Measurements from ENCODE around the gene UBE2Q2.
"Not testable (repeated sequence)": the region's sequence is repeated elsewhere in the genome, so short reads cannot be mapped to it uniquely, and the experiment has no call there.

GRCh38 chr15:75910355-75910754, 67.1 kb downstream of the UBE2Q2 start:
- not testable (repeated sequence) for TF ChIP-seq CTCF (IDR thresholded peaks at IDR 0.05; ENCODE audit: poor library complexity, severe bottlenecking); TAF1 (IDR thresholded peaks at IDR 0.05; ENCODE audit: low read depth); EZH2 (IDR thresholded peaks at IDR 0.05; ENCODE audit: borderline replicate concordance, insufficient read depth, low read length, poor library complexity, severe bottlenecking); SMC3 (conservative IDR thresholded peaks at IDR 0.05; ENCODE audit: poor library complexity); POLR2AphosphoS5 (IDR thresholded peaks at IDR 0.05); RAD21 (conservative IDR thresholded peaks at IDR 0.05); EP300 (conservative IDR thresholded peaks at IDR 0.05; ENCODE audit: poor library complexity, severe bottlenecking)
